Left colon (tissue), 2 donors: ENCODE measurements around the gene DCAF4. TPM values are rescaled to one million over a fixed set of nuclear protein-coding genes. Genes with fewer than 3 reads are reported as not detected.
A peak's percentile ranks its signal among the peaks of the same experiment; 100 is the strongest.

Experiments used
- ATAC-seq: fragments of 200-7000 bp; cut with Tn5 transposase; one replicate; pipeline ENCODE4 v1.9.1; 2020; ENCODE audit warnings: mild to moderate bottlenecking, moderate library complexity
- DNase-seq, 2 donors: peaks; one replicate each; pipeline ENCODE4 v3.0.0-alpha.2; 2020
- intact Hi-C, 2 donors: fragments of 100-400 bp; cut with DNase I in 1 of 2; cut with micrococcal nuclease in 1 of 2; formaldehyde crosslinking; loops; one replicate each; pipeline versions ENCODE4 v1.11.2 to v1.14.0; 2022; cut with DNase I, micrococcal nuclease
- long read RNA-seq: library from polyadenylated mRNA; unstranded; transcript quantifications from one replicate; pipeline ENCODE4 v2.0.0, GENCODE V29; 2021
- total RNA-seq, 2 donors: library from RNA; stranded (reverse); fragmentation: NEBNext Ultra II Directional; extraction: Animal tissue kit (Norgen Biotek cat#: 25700); gene quantifications; one replicate each; pipeline ENCODE4 v1.2.1, GENCODE V29; 2021
- donor health status: DM: no; HTN: no; CAD: no.
- donor health status: DM: yes; HTN: yes; CAD: no.

DCAF4 gene
- total RNA-seq = 10 to 100 TPM; 19.6 to 21.4 TPM
- long read RNA-seq, partial matches to known transcripts = 1 of 4 reads
- long read RNA-seq, other reads (novel, unspliced or antisense) = 3 of 4 reads

GRCh38 chr14:72926292-72927028 is at the start of gene DCAF4:
DCAF4 (plus strand) TSS chr14:72926464; CDS start chr14:72937979, 11,515 bp downstream.
- DNase-seq = peak; percentile 94 to 98
- ATAC-seq = peak; percentile 90
- intact Hi-C loops = no loop called here

- no peak for ATAC-seq
- intact Hi-C loops = no loop called here
- DNase-seq = no peak
These were observed 49.6 kb upstream of the DCAF4 start for GRCh38 chr14:72876710-72877063.

DNA sequence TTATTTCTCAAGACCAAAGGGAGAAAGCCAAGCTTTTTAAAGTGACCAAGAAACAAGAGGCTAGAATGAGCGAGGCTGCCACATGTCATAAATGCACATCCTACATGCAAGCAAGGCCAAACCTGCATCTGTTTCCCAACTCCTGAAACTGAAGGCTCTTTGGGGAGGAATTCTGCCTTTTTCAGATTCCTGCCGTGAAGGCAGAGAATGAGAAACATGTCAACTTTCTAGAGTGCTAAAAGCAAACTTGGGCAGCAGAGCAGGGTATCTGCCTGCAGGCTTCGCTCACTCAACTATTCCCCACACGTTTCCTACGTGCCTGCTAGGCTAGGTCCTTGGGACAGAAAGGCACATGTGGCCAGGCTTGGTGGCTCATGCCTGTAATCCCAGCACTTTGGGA is 47.5 kb upstream of the DCAF4 start:
- intact Hi-C loops = no loop called here
- DNase-seq (no peak), ATAC-seq (no peak)

GRCh38 chr14:72879431-72879830 is 46.8 kb upstream of the DCAF4 start:
- DNase-seq = no peak
- no peak for ATAC-seq
- intact Hi-C loops = no loop called here

DNA sequence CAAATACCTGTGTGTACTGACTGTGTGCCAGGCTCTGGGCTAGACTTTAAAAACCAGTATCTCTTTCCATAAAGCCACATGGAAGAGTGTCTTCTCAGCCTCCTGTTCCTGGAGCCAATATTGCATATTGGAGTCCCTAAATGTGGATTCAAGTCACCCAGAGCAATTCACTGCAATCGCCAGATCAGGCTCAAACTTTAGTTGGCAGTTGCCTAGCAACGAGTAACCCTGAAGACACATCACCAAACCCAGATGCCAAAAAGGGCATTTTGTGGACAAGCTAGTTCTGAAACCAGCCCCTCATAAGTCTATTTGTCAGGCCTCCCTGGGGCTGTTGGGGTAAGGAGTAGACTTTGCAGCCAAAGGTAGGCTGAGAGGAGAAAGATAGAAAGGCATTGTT is 46.1 kb upstream of the DCAF4 start:
- intact Hi-C loops = no loop called here
- ATAC-seq (no peak), DNase-seq (no peak)

DNA sequence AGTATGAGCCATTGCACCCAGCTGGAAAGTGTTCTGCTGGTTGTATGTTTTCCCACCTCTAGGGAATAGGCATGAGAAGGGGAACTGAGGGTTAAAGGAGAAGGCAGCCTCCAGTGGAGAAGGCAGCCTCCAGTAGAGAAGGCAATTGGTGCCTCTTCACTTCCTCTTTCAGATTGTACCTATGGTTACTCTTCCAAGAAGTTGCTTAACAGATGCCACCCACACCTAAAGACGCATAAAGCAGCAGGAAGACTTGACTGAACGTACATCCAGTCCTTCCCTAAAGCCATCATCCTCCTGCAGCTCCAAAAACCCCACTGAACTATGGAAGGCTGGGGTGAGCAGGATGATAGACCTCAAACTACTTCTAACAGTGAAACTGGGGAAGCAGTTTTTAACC is 45.4 kb upstream of the DCAF4 start:
- no peak for DNase-seq
- intact Hi-C loops = no loop called here
- no peak for ATAC-seq

- intact Hi-C loops = no loop called here
- ATAC-seq = no peak
- no peak for DNase-seq
These were observed 44.7 kb upstream of the DCAF4 start for GRCh38 chr14:72881543-72881942.

DNA sequence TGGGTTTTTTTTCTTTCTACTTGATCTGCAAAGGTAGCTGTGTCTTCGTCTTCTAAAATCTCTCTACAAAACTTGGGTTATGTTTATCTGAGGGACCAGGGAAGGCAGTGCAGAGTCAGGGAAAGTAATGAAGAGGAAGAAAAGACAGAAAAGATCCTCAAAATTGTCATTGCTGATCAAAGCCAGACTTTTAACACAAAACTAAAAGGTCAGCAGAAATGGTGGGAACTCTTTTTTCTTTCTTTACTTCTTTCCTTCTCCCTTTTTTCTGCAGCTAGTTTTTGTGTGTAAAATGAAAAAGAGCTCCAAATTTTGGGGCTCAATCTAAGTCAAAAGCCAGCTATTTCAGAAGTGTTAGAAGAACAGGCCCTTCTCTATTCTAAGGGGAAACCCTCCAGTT is 44.2 kb upstream of the DCAF4 start:
- no peak for ATAC-seq
- no peak for DNase-seq
- intact Hi-C loops = no loop called here

- no peak for ATAC-seq
- intact Hi-C loops = no loop called here
- DNase-seq = no peak
These were observed 43.8 kb upstream of the DCAF4 start for GRCh38 chr14:72882463-72882862.

GRCh38 chr14:72883109-72883508 is 43.2 kb upstream of the DCAF4 start:
- intact Hi-C loops = no loop called here
- no peak for ATAC-seq
- DNase-seq = no peak

DNA sequence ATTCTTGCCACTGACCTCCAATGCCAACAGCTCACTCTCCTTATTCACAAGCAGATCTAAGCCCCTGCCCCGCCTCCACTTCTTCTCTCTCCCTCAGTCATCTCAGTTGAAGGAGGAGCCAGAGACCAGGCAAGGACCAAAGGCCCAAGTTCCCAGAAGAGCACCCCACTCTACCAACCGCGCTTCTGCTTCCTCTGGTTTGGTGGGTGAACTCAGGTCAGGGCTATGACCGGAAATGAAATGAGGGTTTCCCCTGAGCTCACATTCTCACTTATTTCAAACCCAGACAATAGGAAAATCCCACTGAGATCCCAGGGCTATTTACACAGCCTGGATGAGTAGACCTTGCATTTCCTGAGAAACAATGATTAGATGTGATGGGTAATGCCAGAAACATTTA is 42.3 kb upstream of the DCAF4 start:
- intact Hi-C loops = no loop called here
- ATAC-seq (no peak), DNase-seq (no peak)

DNA sequence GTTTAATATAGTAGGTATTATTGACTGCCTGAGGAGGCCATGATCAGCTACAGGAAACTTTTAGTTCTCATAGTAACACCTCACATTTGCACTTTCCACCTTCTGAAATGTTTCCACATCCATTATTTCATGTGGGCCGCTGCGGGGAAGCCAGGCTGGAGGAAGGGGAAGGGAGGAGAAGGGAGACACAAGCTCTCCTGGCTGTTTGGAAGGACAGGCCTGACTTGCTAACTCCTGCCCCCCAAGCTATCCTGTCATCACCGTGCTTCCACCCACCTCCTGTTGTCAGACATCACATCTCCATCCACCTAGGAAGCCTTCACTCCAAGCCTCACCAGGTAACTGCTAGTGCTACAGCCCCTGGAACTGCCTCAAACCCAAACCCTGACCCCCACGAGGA is 41.9 kb upstream of the DCAF4 start:
- ATAC-seq (no peak), DNase-seq (no peak)
- intact Hi-C loops = no loop called here

- ATAC-seq = no peak
- intact Hi-C loops = no loop called here
- no peak for DNase-seq
These were observed 38.8 kb upstream of the DCAF4 start for GRCh38 chr14:72887514-72887913.

- intact Hi-C loops = no loop called here
- ATAC-seq (no peak), DNase-seq (no peak)
These were observed 38.1 kb upstream of the DCAF4 start for GRCh38 chr14:72888192-72888591.

- ATAC-seq (no peak), DNase-seq (no peak)
- intact Hi-C loops = no loop called here
These were observed 37.5 kb upstream of the DCAF4 start for GRCh38 chr14:72888636-72889201.

DNA sequence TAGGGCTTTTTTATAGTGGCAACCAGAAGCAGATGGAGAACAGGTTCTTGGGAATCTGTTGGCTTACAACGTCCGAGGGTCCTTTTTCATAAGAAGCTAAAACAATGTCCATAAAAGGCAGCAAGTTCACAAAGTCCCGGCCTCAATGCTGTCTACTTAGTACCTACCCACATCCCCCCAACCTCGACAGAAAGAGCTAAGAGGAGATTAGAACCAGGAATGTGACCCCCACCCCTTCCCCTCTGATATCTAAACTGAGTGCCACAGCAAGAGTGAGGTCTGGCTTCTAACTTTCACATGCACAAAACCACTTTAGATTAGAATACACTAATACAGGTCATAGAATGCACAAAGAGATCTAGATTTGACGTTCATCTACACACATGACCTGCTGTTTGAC is 36.9 kb upstream of the DCAF4 start:
- ATAC-seq (no peak), DNase-seq (no peak)
- intact Hi-C loops = no loop called here

- intact Hi-C loops = no loop called here
- DNase-seq = no peak
- no peak for ATAC-seq
These were observed 34.6 kb upstream of the DCAF4 start for GRCh38 chr14:72891666-72892102.

GRCh38 chr14:72892103-72892878 is 34.0 kb upstream of the DCAF4 start:
- intact Hi-C loops = no loop called here
- ATAC-seq (peak; percentile 17), DNase-seq (peak; percentile 31 to 40)

- ATAC-seq (peak; percentile 43), DNase-seq (peak; percentile 28 to 49)
- intact Hi-C loops = no loop called here
These were observed 33.2 kb upstream of the DCAF4 start for GRCh38 chr14:72892879-72893635.
